HUES64 (cell line): ENCODE results near the gene AP1B1.

Experiments
- H3K27ac ChIP-seq: 2 replicates; pipeline ENCODE4 v1.7.0; 2013; ENCODE audit warnings: low read depth, low read length, inconsistent platforms
- H3K27me3 ChIP-seq: 2 replicates; pipeline ENCODE4 v1.6.1; 2013; ENCODE audit warnings: mild to moderate bottlenecking, low read length; ENCODE audit not compliant: insufficient read depth
- H3K36me3 ChIP-seq: 2 replicates; pipeline ENCODE4 v1.6.1; 2013; ENCODE audit warnings: mild to moderate bottlenecking, low read length; ENCODE audit not compliant: insufficient read depth
- H3K4me1 ChIP-seq: 2 replicates; pipeline ENCODE4 v1.6.1; 2013; ENCODE audit warnings: mild to moderate bottlenecking, low read length, moderate library complexity; ENCODE audit not compliant: insufficient read depth
- H3K4me3 ChIP-seq: 2 replicates; pipeline ENCODE4 v1.5.1; 2013; ENCODE audit warnings: mild to moderate bottlenecking, low read length, moderate library complexity
- H3K9ac ChIP-seq: 2 replicates; pipeline ENCODE4 v1.6.1; 2013; ENCODE audit warnings: mild to moderate bottlenecking, low read depth, low read length
- H3K9me3 ChIP-seq: 2 replicates; pipeline ENCODE4 v1.6.1; 2013; ENCODE audit warnings: low read depth, low read length; ENCODE audit not compliant: insufficient read depth
- WGBS: fragments of 150-250, 120-280 bp; methylation state at CpG from one replicate; pipeline ENCODE4 v1.1.7; 2013; ENCODE audit warnings: missing lambda C conversion rate; 5-methylcytosine and 5-hydroxymethylcytosine counted together

Gene AP1B1

DNA sequence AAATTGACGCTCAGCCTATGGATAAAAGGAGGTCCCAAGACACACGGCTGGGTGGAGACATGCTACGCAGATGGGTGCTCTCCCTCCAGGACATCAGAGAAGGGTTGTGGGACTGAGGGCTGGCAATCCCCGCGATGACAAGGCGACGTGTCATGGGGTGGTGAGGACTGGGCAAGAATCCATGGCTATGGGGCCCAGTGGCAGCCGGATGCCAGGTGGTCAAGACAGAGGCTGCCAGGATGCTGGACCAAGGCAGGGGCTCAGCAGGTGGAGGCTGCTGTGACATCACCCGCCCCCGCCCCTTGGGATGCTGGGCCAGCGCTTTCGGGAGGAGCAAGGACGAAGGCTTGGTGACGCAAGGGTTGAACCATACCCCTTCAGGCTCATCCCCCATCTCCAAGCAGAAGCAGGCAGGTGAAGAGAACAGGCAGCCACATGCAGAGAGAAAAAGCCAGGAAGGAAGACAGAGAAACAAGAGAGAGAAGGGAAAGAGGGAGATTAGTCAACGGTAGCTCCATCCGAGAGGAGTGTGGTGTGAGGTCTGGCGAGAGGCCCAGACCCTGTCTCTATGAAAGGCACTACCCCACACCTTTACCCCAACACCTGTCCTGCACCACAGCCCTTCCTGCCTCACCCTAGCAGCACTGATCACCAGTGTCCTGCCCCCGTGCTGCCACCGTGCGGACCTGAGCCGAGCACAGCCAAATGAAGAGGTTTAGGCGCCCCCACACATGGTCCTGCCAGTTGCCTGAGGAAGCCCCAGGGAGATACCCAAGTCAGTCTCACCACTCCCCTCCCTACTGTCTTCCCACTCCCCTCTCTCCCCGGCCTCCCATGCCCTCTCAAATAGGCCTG lies 48.8 kb downstream of the AP1B1 start:
- 92% methylated on average over 23 of the region's 23 CpGs for WGBS
- H3K4me3 ChIP-seq = no peak overlapping the region
- H3K36me3 ChIP-seq = peaks cover 72% of the 10 kb centered on the region
- no peaks in the 10 kb centered on the region for H3K27me3 ChIP-seq
- H3K4me1 ChIP-seq = no peaks in the 10 kb centered on the region
- H3K9me3 ChIP-seq = no peaks in the 10 kb centered on the region
- H3K9ac ChIP-seq = no peak overlapping the region
- H3K27ac ChIP-seq = no peak overlapping the region

DNA sequence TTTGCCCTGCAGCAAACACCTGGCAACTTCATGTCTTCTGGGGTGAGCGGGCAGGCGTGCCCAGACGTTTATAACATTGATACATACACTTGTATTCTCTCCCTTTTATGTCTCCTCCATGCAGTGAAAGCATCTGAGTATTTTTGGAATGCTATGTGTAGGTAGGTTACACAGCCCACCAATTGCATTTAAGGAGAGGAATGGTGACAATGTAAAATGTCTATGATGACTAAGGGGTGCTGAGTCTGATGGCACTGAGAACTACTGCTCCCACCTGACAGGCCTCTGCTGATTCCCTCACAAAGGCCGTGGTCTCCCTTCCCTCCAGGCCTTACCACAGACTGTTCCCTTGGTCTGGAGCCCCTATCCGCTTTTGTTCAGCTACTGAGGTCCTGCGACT lies 50.0 kb downstream of the AP1B1 start:
- Histone ChIP-seq H3K9ac (no peak overlapping the region), H3K9me3 (no peaks in the 10 kb centered on the region), H3K4me3 (no peak overlapping the region), H3K4me1 (no peaks in the 10 kb centered on the region), H3K27ac (no peak overlapping the region), H3K36me3 (peaks cover 73% of the 10 kb centered on the region), H3K27me3 (no peaks in the 10 kb centered on the region)
- WGBS = 92% methylated on average over 6 of the region's 6 CpGs

DNA sequence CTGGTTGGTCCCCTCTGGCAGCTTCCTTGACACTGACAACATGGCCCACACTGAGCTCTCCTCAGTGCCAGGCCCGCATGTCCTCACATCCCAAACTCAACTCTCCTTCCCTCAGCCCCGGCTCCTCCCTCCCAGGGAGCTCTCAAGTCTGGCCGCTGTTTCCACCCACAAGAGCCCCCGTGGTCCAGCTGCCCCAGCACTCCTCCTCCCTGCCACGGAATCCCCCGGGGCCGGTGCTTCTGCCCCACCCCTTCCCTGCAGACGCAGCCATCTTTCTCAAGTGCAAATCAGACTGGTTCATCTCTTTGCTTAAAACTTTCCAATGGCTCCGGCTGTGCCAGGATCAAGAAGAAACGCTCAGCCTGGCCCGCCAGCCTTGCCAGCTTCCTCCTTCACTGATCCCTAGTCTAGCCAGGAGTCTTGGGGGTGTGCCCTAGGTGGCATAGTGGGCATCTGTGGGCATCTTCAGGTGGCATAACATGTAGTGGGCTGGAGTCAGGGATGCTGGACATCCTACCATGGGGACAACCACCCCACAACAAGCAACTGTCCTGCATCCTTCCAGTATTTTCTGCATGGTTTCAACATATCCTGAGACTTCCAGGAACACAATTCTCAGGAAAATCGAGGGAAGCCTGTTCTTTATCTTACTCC lies 50.6 kb downstream of the AP1B1 start:
- Histone ChIP-seq H3K9ac (no peak overlapping the region), H3K4me1 (no peaks in the 10 kb centered on the region), H3K9me3 (no peaks in the 10 kb centered on the region), H3K4me3 (no peak overlapping the region), H3K36me3 (peaks cover 73% of the 10 kb centered on the region), H3K27ac (no peak overlapping the region), H3K27me3 (no peaks in the 10 kb centered on the region)
- 90% methylated on average over 12 of the region's 12 CpGs for WGBS

GRCh38 chr22:29336751-29337490 lies 51.4 kb downstream of the AP1B1 start:
- Histone ChIP-seq H3K27ac (no peak overlapping the region), H3K36me3 (peaks cover 70% of the 10 kb centered on the region)
- 96% methylated on average over 14 of the region's 14 CpGs for WGBS

GRCh38 chr22:29335656-29336055 lies 52.7 kb downstream of the AP1B1 start:
- H3K27me3 ChIP-seq = no peaks in the 10 kb centered on the region
- no peak overlapping the region for H3K27ac ChIP-seq
- peaks cover 5% of the 10 kb centered on the region; the same call in 1 of the 2 replicates for H3K4me1 ChIP-seq
- no peak overlapping the region for H3K4me3 ChIP-seq
- H3K36me3 ChIP-seq = peaks cover 67% of the 10 kb centered on the region
- H3K9me3 ChIP-seq = no peaks in the 10 kb centered on the region
- no peak overlapping the region for H3K9ac ChIP-seq
- 92% methylated on average over 11 of the region's 11 CpGs for WGBS

More at GRCh38 chr22:29336751-29337490, 51.4 kb downstream of the AP1B1 start:
- H3K9ac ChIP-seq = no peak overlapping the region
- no peaks in the 10 kb centered on the region for H3K9me3 ChIP-seq
- no peaks in the 10 kb centered on the region for H3K27me3 ChIP-seq
- no peak overlapping the region for H3K4me3 ChIP-seq
- H3K4me1 ChIP-seq = no peaks in the 10 kb centered on the region

DNA sequence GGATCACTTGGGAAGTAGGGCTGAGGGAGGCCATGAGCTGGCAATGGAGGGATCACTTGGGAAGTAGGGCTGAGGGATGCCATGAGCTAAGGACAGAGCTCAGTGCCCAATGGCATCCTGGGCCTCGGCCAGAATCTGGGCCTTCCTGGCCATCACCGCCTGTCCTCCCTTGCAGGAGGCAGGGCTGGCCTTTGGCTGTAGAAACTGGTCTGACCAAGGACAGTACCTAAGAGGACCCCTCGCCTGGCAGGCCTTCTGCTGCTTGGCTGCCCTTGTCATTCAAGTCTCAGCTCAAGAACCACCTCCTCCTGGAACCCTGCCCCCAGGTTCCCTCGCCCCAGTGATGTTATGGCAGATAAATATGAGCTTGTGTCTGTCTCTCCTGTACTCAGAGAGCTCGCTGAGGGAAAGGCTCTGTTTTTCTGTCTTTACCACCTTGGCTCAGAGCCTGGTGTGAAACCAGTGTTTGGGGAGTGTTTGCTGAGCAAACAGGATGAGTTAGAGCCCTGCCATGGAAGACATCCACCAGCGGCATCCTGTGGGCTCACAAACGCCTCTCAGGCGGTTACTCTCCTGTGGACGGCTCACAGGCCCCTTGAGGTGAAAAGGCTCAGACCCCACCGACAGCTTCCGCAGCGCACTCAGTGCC lies 53.5 kb downstream of the AP1B1 start:
- peaks cover 67% of the 10 kb centered on the region for H3K36me3 ChIP-seq
- H3K27ac ChIP-seq = no peak overlapping the region
- no peaks in the 10 kb centered on the region for H3K27me3 ChIP-seq
- peaks cover 5% of the 10 kb centered on the region; the same call in 1 of the 2 replicates for H3K4me1 ChIP-seq
- H3K4me3 ChIP-seq = no peak overlapping the region
- H3K9ac ChIP-seq = no peak overlapping the region
- H3K9me3 ChIP-seq = no peaks in the 10 kb centered on the region
- WGBS = 92% methylated on average over 12 of the region's 12 CpGs

DNA sequence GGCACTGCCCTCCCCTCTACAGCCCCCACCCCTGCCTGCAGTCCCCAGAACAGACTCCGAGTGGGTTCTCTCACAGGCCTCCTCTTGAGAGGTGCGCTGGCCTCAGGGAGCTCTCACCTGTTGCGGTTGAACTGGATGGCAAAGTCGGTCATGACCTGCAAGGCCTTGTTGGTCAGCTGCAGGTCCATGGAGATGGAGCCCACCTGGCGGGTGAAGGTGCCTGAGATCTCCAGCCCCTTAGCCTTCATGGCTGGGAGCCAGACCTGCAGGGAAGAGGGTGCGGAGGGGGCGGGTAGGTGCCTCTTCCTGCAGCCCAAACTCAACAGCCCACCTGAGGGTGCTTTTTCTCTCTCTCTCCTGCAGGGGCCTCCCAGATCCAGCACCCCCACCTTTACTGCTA lies 54.2 kb downstream of the AP1B1 start:
- Histone ChIP-seq H3K4me1 (peaks cover 5% of the 10 kb centered on the region; the same call in 1 of the 2 replicates), H3K36me3 (peaks cover 67% of the 10 kb centered on the region), H3K9me3 (no peaks in the 10 kb centered on the region), H3K27ac (no peak overlapping the region), H3K9ac (no peak overlapping the region), H3K4me3 (no peak overlapping the region), H3K27me3 (no peaks in the 10 kb centered on the region)
- WGBS = 98% methylated on average over 7 of the region's 7 CpGs

- no peak overlapping the region for H3K27ac ChIP-seq
- peaks cover 64% of the 10 kb centered on the region for H3K36me3 ChIP-seq
- H3K4me1 ChIP-seq = peaks cover 5% of the 10 kb centered on the region; the same call in 1 of the 2 replicates
- H3K27me3 ChIP-seq = no peaks in the 10 kb centered on the region
- H3K9ac ChIP-seq = no peak overlapping the region
- H3K4me3 ChIP-seq = no peak overlapping the region
- H3K9me3 ChIP-seq = no peaks in the 10 kb centered on the region
- WGBS = 92% methylated on average over 8 of the region's 8 CpGs
These were observed 55.4 kb downstream of the AP1B1 start for GRCh38 chr22:29332886-29333496.

GRCh38 chr22:29331658-29332300 lies 56.6 kb downstream of the AP1B1 start:
- Histone ChIP-seq H3K36me3 (peaks cover 58% of the 10 kb centered on the region), H3K27me3 (no peaks in the 10 kb centered on the region), H3K27ac (no peak overlapping the region), H3K9ac (no peak overlapping the region; the same call in 1 of the 2 replicates), H3K4me3 (no peak overlapping the region), H3K4me1 (peaks cover 5% of the 10 kb centered on the region; the same call in 1 of the 2 replicates), H3K9me3 (no peaks in the 10 kb centered on the region)
- 88% methylated on average over 14 of the region's 14 CpGs for WGBS

DNA sequence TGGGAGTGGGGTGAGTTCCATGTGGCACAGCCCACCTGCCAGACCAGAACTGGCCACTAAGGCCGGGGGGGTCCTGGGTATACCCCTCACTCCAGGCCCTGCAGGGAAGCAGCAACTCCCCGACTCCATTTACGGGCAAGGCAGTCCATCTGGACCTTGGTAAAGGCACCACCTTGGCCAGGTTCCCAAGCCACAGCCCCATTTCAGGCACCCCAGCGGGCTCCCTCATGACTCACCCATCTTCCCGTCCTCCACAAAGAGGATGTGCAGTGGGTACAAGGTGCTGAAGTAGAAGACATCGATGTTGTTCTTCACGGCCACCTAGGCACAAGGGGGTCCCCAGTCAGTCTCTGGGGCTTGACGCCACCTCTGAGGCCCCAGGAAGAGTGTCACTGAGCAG lies 57.2 kb downstream of the AP1B1 start:
- Histone ChIP-seq H3K27ac (no peak overlapping the region), H3K9ac (no peak overlapping the region)
- WGBS = 95% methylated on average over 8 of the region's 8 CpGs

More for the DNA sequence above, 57.2 kb downstream of the AP1B1 start:
- Histone ChIP-seq H3K9me3 (no peaks in the 10 kb centered on the region), H3K4me1 (peaks cover 5% of the 10 kb centered on the region; the same call in 1 of the 2 replicates), H3K36me3 (peaks cover 54% of the 10 kb centered on the region), H3K4me3 (no peak overlapping the region), H3K27me3 (no peaks in the 10 kb centered on the region)
